Mucosa of rectum (tissue), 2 donors: ENCODE measurements around the gene STK32B.
"Not testable (repeated sequence)": the region's sequence is repeated elsewhere in the genome, so short reads cannot be mapped to it uniquely, and the experiment has no call there.

Experiments
- H3K27ac ChIP-seq, 2 donors: one replicate each; pipeline ENCODE4 v1.7.0; 2013; ENCODE audit warnings: inconsistent platforms in 2 of 2, low read depth in 2 of 2, low read length in 2 of 2
- H3K27me3 ChIP-seq, 2 donors: one replicate each; pipeline ENCODE4 v1.7.0; 2013; ENCODE audit warnings: low read length in 2 of 2; ENCODE audit not compliant: control insufficient read depth in 2 of 2, insufficient read depth in 2 of 2
- H3K36me3 ChIP-seq, 2 donors: one replicate each; pipeline ENCODE4 v1.7.0; 2013; ENCODE audit warnings: low read length in 2 of 2; ENCODE audit not compliant: control insufficient read depth in 2 of 2, insufficient read depth in 2 of 2
- H3K4me1 ChIP-seq, 2 donors: one replicate each; pipeline ENCODE4 v1.7.0; 2013; ENCODE audit warnings: low read length in 2 of 2, mild to moderate bottlenecking in 1 of 2; ENCODE audit not compliant: control insufficient read depth in 2 of 2, insufficient read depth in 2 of 2
- H3K4me3 ChIP-seq, 2 donors: one replicate each; pipeline ENCODE4 v1.7.0; 2013; ENCODE audit warnings: low read length in 2 of 2
- H3K9ac ChIP-seq, 2 donors: one replicate each; pipeline ENCODE4 v1.7.0; 2013; ENCODE audit warnings: low read length in 2 of 2, low read depth in 1 of 2, mild to moderate bottlenecking in 1 of 2
- H3K9me3 ChIP-seq, 2 donors: one replicate each; pipeline ENCODE4 v1.7.0; 2013; ENCODE audit warnings: low read length in 2 of 2; ENCODE audit not compliant: control insufficient read depth in 2 of 2
- donor health status: healthy.
- donor health status: Normal muscosa, but diverticular disease.

The STK32B gene

GRCh38 chr4:5232549-5232948 is 181.3 kb downstream of the STK32B start:
- Histone ChIP-seq H3K27me3 (no peaks in the 10 kb centered on the region), H3K4me3 (no peak overlapping the region), H3K9me3 (no peaks in the 10 kb centered on the region), H3K9ac (no peak overlapping the region), H3K4me1 (no peaks in the 10 kb centered on the region), H3K27ac (no peak overlapping the region), H3K36me3 (no peaks in the 10 kb centered on the region)

GRCh38 chr4:5237086-5237660 is 185.9 kb downstream of the STK32B start:
- Histone ChIP-seq H3K4me1 (no peaks in the 10 kb centered on the region), H3K9ac (no peak overlapping the region), H3K36me3 (no peaks in the 10 kb centered on the region), H3K9me3 (no peaks in the 10 kb centered on the region), H3K4me3 (no peak overlapping the region), H3K27ac (no peak overlapping the region), H3K27me3 (no peaks in the 10 kb centered on the region)

- H3K36me3 ChIP-seq, result no peaks in the 10 kb centered on the region
- no peaks in the 10 kb centered on the region for H3K27me3 ChIP-seq
- no peaks in the 10 kb centered on the region for H3K9me3 ChIP-seq
- no peak overlapping the region for H3K4me3 ChIP-seq
- H3K4me1 ChIP-seq, result no peaks in the 10 kb centered on the region
- H3K9ac ChIP-seq, result no peak overlapping the region
- no peak overlapping the region for H3K27ac ChIP-seq
Measured at GRCh38 chr4:5238173-5238572, 186.9 kb downstream of the STK32B start.

- not testable (repeated sequence) for H3K36me3 ChIP-seq, H3K4me1 ChIP-seq, H3K27me3 ChIP-seq, H3K9ac ChIP-seq, H3K4me3 ChIP-seq, H3K27ac ChIP-seq, H3K9me3 ChIP-seq
Measured at GRCh38 chr4:5247061-5247460, 195.8 kb downstream of the STK32B start.

GRCh38 chr4:5247735-5248134 is 196.5 kb downstream of the STK32B start:
- Histone ChIP-seq H3K4me1 (no peaks in the 10 kb centered on the region), H3K4me3 (no peak overlapping the region), H3K9me3 (no peaks in the 10 kb centered on the region), H3K27ac (no peak overlapping the region), H3K9ac (no peak overlapping the region), H3K36me3 (no peaks in the 10 kb centered on the region), H3K27me3 (no peaks in the 10 kb centered on the region)

- no peaks in the 10 kb centered on the region for H3K9me3 ChIP-seq
- no peak overlapping the region for H3K9ac ChIP-seq
- H3K4me3 ChIP-seq, result no peak overlapping the region
- H3K27ac ChIP-seq, result no peak overlapping the region
- no peaks in the 10 kb centered on the region for H3K4me1 ChIP-seq
- H3K27me3 ChIP-seq, result no peaks in the 10 kb centered on the region
- H3K36me3 ChIP-seq, result no peaks in the 10 kb centered on the region
Measured at GRCh38 chr4:5249727-5250126, 198.4 kb downstream of the STK32B start.

GRCh38 chr4:5250536-5250935 is 199.3 kb downstream of the STK32B start:
- not testable (repeated sequence) for H3K4me1 ChIP-seq, H3K9ac ChIP-seq, H3K9me3 ChIP-seq, H3K27me3 ChIP-seq, H3K27ac ChIP-seq, H3K36me3 ChIP-seq, H3K4me3 ChIP-seq

GRCh38 chr4:5256421-5256820 is 205.1 kb downstream of the STK32B start:
- Histone ChIP-seq H3K4me3 (no peak overlapping the region), H3K9me3 (peaks cover 0 to 3% of the 10 kb centered on the region in 2 donors), H3K4me1 (no peaks in the 10 kb centered on the region), H3K27ac (no peak overlapping the region), H3K9ac (no peak overlapping the region), H3K27me3 (no peaks in the 10 kb centered on the region), H3K36me3 (no peaks in the 10 kb centered on the region)

GRCh38 chr4:5257086-5257485 is 205.8 kb downstream of the STK32B start:
- Histone ChIP-seq H3K9me3 (peaks cover 0 to 3% of the 10 kb centered on the region in 2 donors), H3K4me3 (no peak overlapping the region), H3K27me3 (no peaks in the 10 kb centered on the region), H3K36me3 (no peaks in the 10 kb centered on the region), H3K4me1 (no peaks in the 10 kb centered on the region), H3K27ac (no peak overlapping the region), H3K9ac (no peak overlapping the region)

GRCh38 chr4:5259471-5259870 is 208.2 kb downstream of the STK32B start:
- Histone ChIP-seq H3K4me1 (no peaks in the 10 kb centered on the region), H3K9ac (no peak overlapping the region), H3K36me3 (no peaks in the 10 kb centered on the region), H3K27me3 (no peaks in the 10 kb centered on the region), H3K27ac (no peak overlapping the region), H3K9me3 (peaks cover 0 to 3% of the 10 kb centered on the region in 2 donors), H3K4me3 (no peak overlapping the region)

GRCh38 chr4:5260121-5260520 is 208.8 kb downstream of the STK32B start:
- Histone ChIP-seq H3K4me3 (no peak overlapping the region), H3K9me3 (peaks cover 0 to 3% of the 10 kb centered on the region in 2 donors), H3K36me3 (no peaks in the 10 kb centered on the region), H3K9ac (no peak overlapping the region), H3K27ac (no peak overlapping the region), H3K4me1 (no peaks in the 10 kb centered on the region), H3K27me3 (no peaks in the 10 kb centered on the region)
